Tibial artery (tissue), 4 donors: Measurements from ENCODE around the gene AMH.
A peak's percentile ranks its signal among the peaks of the same experiment; 100 is the strongest.

Experiments used
- DNase-seq, 2 donors: peaks; one replicate each; pipeline ENCODE4 v3.0.0-alpha.2; 2019
- H3K27ac ChIP-seq, 2 donors: fragments of 200-600 bp; sonication (generic) in 1 of 2; 1 replicate in 1 of 2; 2 replicates in 1 of 2; pipeline ENCODE4 v1.5.1; 2018 to 2019; ENCODE audit warnings: mild to moderate bottlenecking in 1 of 2
- H3K27me3 ChIP-seq, 2 donors: fragments of 200-600 bp; sonication (generic) in 1 of 2; one replicate each; pipeline versions ENCODE4 v1.5.1 to v1.6.0; 2016 to 2019
- H3K36me3 ChIP-seq, 3 donors: fragments of 200-600 bp; sonication (generic) in 2 of 3; one replicate each; pipeline ENCODE4 v1.5.1; 2016 to 2019; ENCODE audit warnings: mild to moderate bottlenecking in 2 of 3
- H3K4me1 ChIP-seq, 4 donors: fragments of 200-600 bp; sonication (generic) in 2 of 4; 1 replicate in 3 of 4; 2 replicates in 1 of 4; pipeline ENCODE4 v1.5.1; 2016 to 2019
- H3K4me3 ChIP-seq, 2 donors: fragments of 200-600 bp; sonication (generic) in 1 of 2; 1 replicate in 1 of 2; 2 replicates in 1 of 2; pipeline ENCODE4 v1.5.1; 2018 to 2019; ENCODE audit warnings: mild to moderate bottlenecking in 2 of 2
- H3K9me3 ChIP-seq, 3 donors: fragments of 200-600 bp; sonication (generic) in 1 of 3; one replicate each; pipeline ENCODE4 v1.5.1; 2016 to 2019
- intact Hi-C: fragments of 100-400 bp; cut with DNase I; formaldehyde crosslinking; loops from one replicate; pipeline ENCODE4 v1.15.0; 2023; ENCODE audit warnings: low total_unique reads
- TF ChIP-seq, protein P1 (sequence below), 2 experiments: fragments of 200-600 bp in 1 of 2; fragments of 450-650 bp in 1 of 2; IDR thresholded peaks; one replicate each; pipeline ENCODE4 v1.5.1; 2017 to 2019; ENCODE audit warnings: antibody characterized with exemption in 2 of 2, mild to moderate bottlenecking in 1 of 2, moderate library complexity in 1 of 2

Gene AMH

GRCh38 chr19:2235381-2236063, 13.6 kb upstream of the AMH start:
- H3K4me3 ChIP-seq = peak overlapping the region; percentile 70 to 73
- no peaks in the 10 kb centered on the region for H3K27me3 ChIP-seq
- DNase-seq = no peak
- peak overlapping the region; percentile 88 to 98 for H3K27ac ChIP-seq
- H3K9me3 ChIP-seq = no peaks in the 10 kb centered on the region
- peaks cover 0 to 61% (median 45%) of the 10 kb centered on the region in 4 donors for H3K4me1 ChIP-seq
- H3K36me3 ChIP-seq = peaks cover 0 to 41% (median 31%) of the 10 kb centered on the region in 3 donors
- TF ChIP-seq, protein P1, sequence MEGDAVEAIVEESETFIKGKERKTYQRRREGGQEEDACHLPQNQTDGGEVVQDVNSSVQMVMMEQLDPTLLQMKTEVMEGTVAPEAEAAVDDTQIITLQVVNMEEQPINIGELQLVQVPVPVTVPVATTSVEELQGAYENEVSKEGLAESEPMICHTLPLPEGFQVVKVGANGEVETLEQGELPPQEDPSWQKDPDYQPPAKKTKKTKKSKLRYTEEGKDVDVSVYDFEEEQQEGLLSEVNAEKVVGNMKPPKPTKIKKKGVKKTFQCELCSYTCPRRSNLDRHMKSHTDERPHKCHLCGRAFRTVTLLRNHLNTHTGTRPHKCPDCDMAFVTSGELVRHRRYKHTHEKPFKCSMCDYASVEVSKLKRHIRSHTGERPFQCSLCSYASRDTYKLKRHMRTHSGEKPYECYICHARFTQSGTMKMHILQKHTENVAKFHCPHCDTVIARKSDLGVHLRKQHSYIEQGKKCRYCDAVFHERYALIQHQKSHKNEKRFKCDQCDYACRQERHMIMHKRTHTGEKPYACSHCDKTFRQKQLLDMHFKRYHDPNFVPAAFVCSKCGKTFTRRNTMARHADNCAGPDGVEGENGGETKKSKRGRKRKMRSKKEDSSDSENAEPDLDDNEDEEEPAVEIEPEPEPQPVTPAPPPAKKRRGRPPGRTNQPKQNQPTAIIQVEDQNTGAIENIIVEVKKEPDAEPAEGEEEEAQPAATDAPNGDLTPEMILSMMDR (IDR thresholded peaks at IDR 0.05) = no peak
- intact Hi-C loops = loop anchor here (5.0 kb wide), 3 partner anchors 37 to 157 kb away; no protein-coding TSS in a partner anchor

- DNase-seq = no peak
- Histone ChIP-seq H3K9me3 (no peaks in the 10 kb centered on the region), H3K27me3 (no peaks in the 10 kb centered on the region), H3K4me1 (peaks cover 0 to 66% (median 49%) of the 10 kb centered on the region in 4 donors), H3K36me3 (peaks cover 0 to 37% (median 27%) of the 10 kb centered on the region in 3 donors), H3K27ac (peak overlapping the region; percentile 88 to 98), H3K4me3 (peak overlapping the region; percentile 70 to 73)
- TF ChIP-seq, protein P1 (IDR thresholded peaks at IDR 0.05) = no peak
- intact Hi-C loops = loop anchor here (5.0 kb wide), 3 partner anchors 36 to 156 kb away; no protein-coding TSS in a partner anchor
These were observed 13.1 kb upstream of the AMH start for GRCh38 chr19:2236064-2236313.

GRCh38 chr19:2236314-2237050, 12.6 kb upstream of the AMH start, which contains the start of the genes PLEKHJ1 and SF3A2:
Gene PLEKHJ1 (minus strand): TSS chr19:2236329. CDS start chr19:2236248, 81 bp downstream.
Gene SF3A2 (plus strand): TSS chr19:2236824. CDS start chr19:2243419, 6,595 bp downstream.
- Histone ChIP-seq H3K4me1 (peaks cover 0 to 71% (median 54%) of the 10 kb centered on the region in 4 donors), H3K4me3 (peak within 1 kb of the TSS; percentile 70 to 73), H3K9me3 (no peaks in the 10 kb centered on the region), H3K36me3 (peaks cover 0 to 32% (median 24%) of the 10 kb centered on the region in 3 donors), H3K27me3 (no peaks in the 10 kb centered on the region), H3K27ac (peak within 1 kb of the TSS; percentile 88 to 98)
- intact Hi-C loops = loop anchor here (5.0 kb wide), 3 partner anchors 36 to 156 kb away; no protein-coding TSS in a partner anchor
- peak; percentile 95 to 98 for DNase-seq
- TF ChIP-seq, protein P1 (IDR thresholded peaks at IDR 0.05) = peak; percentile 99 to 100

- peaks cover 0 to 79% (median 62%) of the 10 kb centered on the region in 4 donors for H3K4me1 ChIP-seq
- TF ChIP-seq, protein P1 (IDR thresholded peaks at IDR 0.05) = no peak
- peak overlapping the region; percentile 88 to 98 for H3K27ac ChIP-seq
- no peaks in the 10 kb centered on the region for H3K27me3 ChIP-seq
- no peak for DNase-seq
- H3K9me3 ChIP-seq = no peaks in the 10 kb centered on the region
- intact Hi-C loops = loop anchor here (5.0 kb wide), 3 partner anchors 35 to 155 kb away; no protein-coding TSS in a partner anchor
- H3K36me3 ChIP-seq = peaks cover 0 to 24% (median 17%) of the 10 kb centered on the region in 3 donors
- peak overlapping the region; percentile 70 to 73 for H3K4me3 ChIP-seq
These were observed 11.9 kb upstream of the AMH start for GRCh38 chr19:2237051-2237868.

DNA sequence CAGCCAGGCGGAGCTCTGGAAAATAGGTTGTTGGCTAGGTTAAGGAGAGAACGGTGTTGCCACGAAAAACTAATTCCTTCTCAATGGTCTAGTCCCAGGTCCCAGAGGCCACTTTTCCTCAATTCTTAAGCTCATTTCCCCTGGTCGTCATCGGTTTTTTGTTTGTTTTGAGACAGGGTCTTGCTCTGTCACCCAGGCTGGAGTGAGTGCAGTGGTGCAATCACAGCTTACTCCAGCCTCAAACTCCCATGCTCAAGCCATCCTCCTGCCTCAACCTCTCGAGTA, 11.3 kb upstream of the AMH start:
- TF ChIP-seq, protein P1 (IDR thresholded peaks at IDR 0.05) = no peak
- no peaks in the 10 kb centered on the region for H3K27me3 ChIP-seq
- no peak for DNase-seq
- peak overlapping the region; percentile 70 to 73 for H3K4me3 ChIP-seq
- H3K9me3 ChIP-seq = no peaks in the 10 kb centered on the region
- peaks cover 0 to 20% (median 11%) of the 10 kb centered on the region in 3 donors for H3K36me3 ChIP-seq
- peak overlapping the region in 1 of 2 donors; percentile 98 for H3K27ac ChIP-seq
- H3K4me1 ChIP-seq = peaks cover 0 to 83% (median 64%) of the 10 kb centered on the region in 4 donors
- intact Hi-C loops = loop anchor here (5.0 kb wide), 3 partner anchors 34 to 154 kb away; no protein-coding TSS in a partner anchor
